HUES48 (cell line): ENCODE measurements around the gene TFF1.

Experiments used
- H3K27ac ChIP-seq: one replicate; pipeline ENCODE4 v1.7.0; 2013; ENCODE audit warnings: low read depth, low read length, inconsistent platforms
- H3K27me3 ChIP-seq: 2 replicates; pipeline ENCODE4 v1.6.1; 2013; ENCODE audit warnings: mild to moderate bottlenecking, low read length; ENCODE audit not compliant: control insufficient read depth, insufficient read depth
- H3K36me3 ChIP-seq: 2 replicates; pipeline ENCODE4 v1.6.1; 2013; ENCODE audit warnings: low read length; ENCODE audit not compliant: control insufficient read depth, insufficient read depth
- H3K4me1 ChIP-seq: 2 replicates; pipeline ENCODE4 v1.6.1; 2013; ENCODE audit warnings: mild to moderate bottlenecking, low read length; ENCODE audit not compliant: control insufficient read depth, insufficient read depth
- H3K4me3 ChIP-seq: 2 replicates; pipeline ENCODE4 v1.5.1; 2013; ENCODE audit warnings: mild to moderate bottlenecking, low read depth, low read length
- H3K9ac ChIP-seq: 2 replicates; pipeline ENCODE4 v1.6.1; 2013; ENCODE audit warnings: mild to moderate bottlenecking, low read depth, low read length, moderate library complexity
- H3K9me3 ChIP-seq: 2 replicates; pipeline ENCODE4 v1.6.1; 2013; ENCODE audit warnings: low read length; ENCODE audit not compliant: control insufficient read depth, insufficient read depth

Gene TFF1

DNA sequence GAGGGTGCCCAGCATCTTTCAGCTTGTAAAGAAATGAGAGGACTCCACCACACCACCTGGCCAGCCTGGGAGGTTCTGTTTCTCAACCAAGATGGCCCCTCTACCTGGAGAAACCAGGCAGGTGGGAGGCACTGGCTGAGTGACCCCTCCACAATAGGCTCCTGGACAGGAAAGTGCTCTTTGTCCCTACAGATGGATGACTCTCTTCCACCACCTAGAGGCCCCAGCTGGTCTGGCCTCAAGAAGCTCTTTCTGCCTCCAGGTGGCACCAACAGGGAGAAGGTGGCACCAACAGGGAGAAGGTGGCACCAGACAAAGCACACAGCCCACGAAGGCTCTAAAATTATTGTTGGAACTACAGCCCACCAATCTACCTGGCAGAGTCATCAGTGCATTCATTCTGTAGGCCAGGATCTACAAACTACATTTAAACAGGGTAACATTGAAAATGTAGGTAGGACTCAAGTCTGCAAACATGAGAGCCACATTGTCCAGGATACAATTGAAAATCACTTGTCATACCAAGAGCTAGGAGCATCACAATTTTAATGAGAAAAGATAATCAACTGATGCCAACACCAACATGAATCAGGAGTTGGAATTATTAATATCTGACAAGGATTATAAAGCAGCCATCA lies 15.1 kb upstream of the TFF1 start:
- no peaks in the 10 kb centered on the region for H3K4me1 ChIP-seq
- 0 out of 2 replicates have a peak, but pooled peaks cover 4% of the 10 kb centered on the region for H3K9me3 ChIP-seq
- H3K4me3 ChIP-seq = no peak overlapping the region
- no peaks in the 10 kb centered on the region for H3K36me3 ChIP-seq
- no peaks in the 10 kb centered on the region for H3K27me3 ChIP-seq
- no peak overlapping the region for H3K9ac ChIP-seq
- no peak overlapping the region for H3K27ac ChIP-seq

GRCh38 chr21:42379426-42380215 lies 13.3 kb upstream of the TFF1 start:
- Histone ChIP-seq H3K4me1 (no peaks in the 10 kb centered on the region), H3K27me3 (peaks cover under 1% of the 10 kb centered on the region; the same call in 1 of the 2 replicates), H3K36me3 (no peaks in the 10 kb centered on the region)

GRCh38 chr21:42378418-42378817 lies 12.1 kb upstream of the TFF1 start:
- Histone ChIP-seq H3K9ac (no peak overlapping the region), H3K9me3 (0 out of 2 replicates have a peak, but pooled peaks cover 4% of the 10 kb centered on the region), H3K36me3 (no peaks in the 10 kb centered on the region), H3K4me3 (no peak overlapping the region), H3K27me3 (peaks cover 5% of the 10 kb centered on the region; the same call in 1 of the 2 replicates), H3K27ac (no peak overlapping the region), H3K4me1 (no peaks in the 10 kb centered on the region)

More at GRCh38 chr21:42379426-42380215, 13.3 kb upstream of the TFF1 start:
- H3K4me3 ChIP-seq = no peak overlapping the region
- H3K9ac ChIP-seq = no peak overlapping the region
- 0 out of 2 replicates have a peak, but pooled peaks cover 4% of the 10 kb centered on the region for H3K9me3 ChIP-seq
- H3K27ac ChIP-seq = no peak overlapping the region

- Histone ChIP-seq H3K4me1 (no peaks in the 10 kb centered on the region), H3K9me3 (0 out of 2 replicates have a peak, but pooled peaks cover 4% of the 10 kb centered on the region), H3K27ac (no peak overlapping the region), H3K27me3 (peaks cover 5% of the 10 kb centered on the region; the same call in 1 of the 2 replicates), H3K36me3 (no peaks in the 10 kb centered on the region), H3K9ac (no peak overlapping the region), H3K4me3 (no peak overlapping the region)
Measured at GRCh38 chr21:42377951-42378340, 11.6 kb upstream of the TFF1 start.

GRCh38 chr21:42377211-42377950 lies 11.0 kb upstream of the TFF1 start:
- Histone ChIP-seq H3K9ac (no peak overlapping the region), H3K4me1 (no peaks in the 10 kb centered on the region), H3K4me3 (no peak overlapping the region), H3K9me3 (0 out of 2 replicates have a peak, but pooled peaks cover 4% of the 10 kb centered on the region), H3K36me3 (no peaks in the 10 kb centered on the region), H3K27ac (no peak overlapping the region), H3K27me3 (peaks cover 5% of the 10 kb centered on the region; the same call in 1 of the 2 replicates)

DNA sequence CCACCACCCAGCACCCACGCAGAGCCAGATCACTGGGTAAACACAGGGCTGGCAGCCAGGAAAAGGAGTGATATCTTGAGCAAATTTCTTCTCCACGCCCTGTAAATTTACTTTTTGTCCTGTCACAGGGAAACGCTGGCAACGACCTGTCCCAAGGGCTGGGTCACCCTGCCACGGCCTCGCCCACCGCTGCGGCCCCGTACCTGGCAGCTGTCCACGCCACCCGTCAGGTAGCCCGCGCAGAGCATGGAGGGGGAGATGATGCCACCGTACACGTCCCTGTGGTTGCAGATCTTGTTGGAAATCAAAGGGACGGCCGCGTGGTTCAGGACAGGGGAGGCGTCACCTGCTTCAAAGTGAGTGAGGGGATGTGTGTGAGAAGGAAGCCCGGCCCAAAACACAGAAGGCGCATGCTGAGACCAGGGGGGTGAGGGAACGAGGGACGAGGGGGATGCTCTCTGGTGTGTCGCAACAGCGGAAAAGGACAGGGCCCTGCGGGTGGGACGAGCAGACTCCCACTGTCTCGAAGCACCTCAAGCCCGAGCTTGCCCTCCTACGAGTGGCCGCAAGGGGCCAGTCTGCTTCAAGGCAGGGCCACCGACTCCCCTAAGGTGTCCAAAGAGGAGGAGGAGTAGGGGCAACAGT lies 10.1 kb upstream of the TFF1 start:
- H3K36me3 ChIP-seq = no peaks in the 10 kb centered on the region
- no peak overlapping the region for H3K27ac ChIP-seq
- H3K4me3 ChIP-seq = no peak overlapping the region
- H3K27me3 ChIP-seq = peaks cover 5% of the 10 kb centered on the region; the same call in 1 of the 2 replicates
- H3K4me1 ChIP-seq = no peaks in the 10 kb centered on the region
- no peaks in the 10 kb centered on the region for H3K9me3 ChIP-seq
- no peak overlapping the region for H3K9ac ChIP-seq

- H3K36me3 ChIP-seq = no peaks in the 10 kb centered on the region
- H3K27me3 ChIP-seq = peaks cover 5% of the 10 kb centered on the region; the same call in 1 of the 2 replicates
- no peaks in the 10 kb centered on the region for H3K9me3 ChIP-seq
- H3K27ac ChIP-seq = no peak overlapping the region
- no peaks in the 10 kb centered on the region for H3K4me1 ChIP-seq
- no peak overlapping the region for H3K9ac ChIP-seq
- no peak overlapping the region for H3K4me3 ChIP-seq
Measured at GRCh38 chr21:42375966-42376337, 9.6 kb upstream of the TFF1 start.

DNA sequence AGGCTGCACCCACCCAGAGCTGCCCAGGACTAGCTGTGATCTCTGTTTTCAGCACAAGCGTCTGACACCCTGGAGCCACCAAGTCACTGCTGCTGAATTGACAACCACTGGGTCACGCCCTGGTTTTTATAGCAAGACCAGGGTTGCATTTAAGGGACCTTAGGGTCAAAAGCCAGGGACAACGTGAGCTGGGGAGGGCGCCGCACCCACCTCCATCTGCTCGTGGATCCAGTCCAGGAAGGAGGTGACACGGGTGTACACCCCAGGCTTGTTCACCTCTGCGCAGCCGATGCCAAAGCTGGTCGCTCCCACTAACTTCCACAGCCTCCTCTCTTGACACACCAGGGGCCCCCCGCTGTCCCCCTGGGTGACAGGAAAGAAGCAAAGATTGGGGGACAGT lies 9.2 kb upstream of the TFF1 start:
- Histone ChIP-seq H3K4me3 (no peak overlapping the region), H3K9ac (no peak overlapping the region), H3K27ac (no peak overlapping the region), H3K9me3 (no peaks in the 10 kb centered on the region), H3K4me1 (no peaks in the 10 kb centered on the region), H3K27me3 (peaks cover 5% of the 10 kb centered on the region; the same call in 1 of the 2 replicates), H3K36me3 (no peaks in the 10 kb centered on the region)

- no peaks in the 10 kb centered on the region for H3K9me3 ChIP-seq
Measured at GRCh38 chr21:42374864-42375499, 8.6 kb upstream of the TFF1 start.

DNA sequence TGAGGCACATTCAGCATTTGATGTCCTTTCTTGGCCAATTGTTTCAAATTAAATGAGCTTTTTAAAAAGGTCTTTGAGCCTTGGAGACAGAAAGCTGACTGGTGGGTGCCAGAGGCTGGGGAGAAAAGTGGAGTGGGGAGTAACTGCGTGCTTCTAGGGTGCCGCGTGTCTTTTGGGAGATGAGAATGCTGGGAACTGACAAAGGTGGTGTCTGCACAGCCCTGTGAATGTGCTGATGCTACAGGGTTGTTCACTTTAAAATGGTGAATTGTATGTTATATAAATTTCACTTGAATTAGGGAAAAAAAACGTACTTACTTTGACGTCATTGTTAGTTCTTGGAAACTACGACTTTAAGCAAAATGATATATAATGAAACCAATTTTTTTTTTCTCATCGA lies 8.1 kb upstream of the TFF1 start:
- Histone ChIP-seq H3K9me3 (no peaks in the 10 kb centered on the region), H3K27ac (no peak overlapping the region), H3K4me3 (no peak overlapping the region), H3K36me3 (no peaks in the 10 kb centered on the region), H3K9ac (no peak overlapping the region), H3K27me3 (peaks cover 5% of the 10 kb centered on the region; the same call in 1 of the 2 replicates), H3K4me1 (no peaks in the 10 kb centered on the region)

More at GRCh38 chr21:42374864-42375499, 8.6 kb upstream of the TFF1 start:
- Histone ChIP-seq H3K27me3 (peaks cover 5% of the 10 kb centered on the region; the same call in 1 of the 2 replicates), H3K36me3 (no peaks in the 10 kb centered on the region), H3K9ac (no peak overlapping the region), H3K4me3 (no peak overlapping the region), H3K27ac (no peak overlapping the region), H3K4me1 (no peaks in the 10 kb centered on the region)
